ENCODE measurements around the gene AHDC1.
A peak's percentile ranks its signal among the peaks of the same experiment; 100 is the strongest.

Gene AHDC1

DNA sequence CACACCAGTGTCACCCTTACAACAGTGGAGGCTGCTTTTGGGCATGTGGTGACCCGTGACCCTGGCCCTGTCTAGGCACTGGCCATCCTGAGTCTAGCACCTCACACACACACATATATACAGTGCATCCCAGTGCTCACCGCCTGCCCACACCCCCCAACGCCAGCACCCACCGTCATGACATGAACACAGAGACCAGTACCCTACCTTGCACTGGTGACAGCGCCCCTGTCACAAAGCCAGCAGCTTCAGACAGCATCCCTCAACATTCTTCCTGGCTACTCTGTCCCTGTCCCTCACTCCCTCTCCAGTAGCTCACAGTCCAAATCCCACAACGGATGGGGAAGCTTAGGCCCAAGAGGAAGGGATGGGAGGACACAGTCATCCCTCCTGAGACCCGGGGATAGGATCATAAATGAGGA is 27.1 kb downstream of the AHDC1 start:
- no peak for DNase-seq (ENCODE audit: low read depth in 3 of 3)

GRCh38 chr1:27575840-27576331 is 28.1 kb downstream of the AHDC1 start:
- no peak for DNase-seq (ENCODE audit: low read depth in 3 of 3)

- no peak for DNase-seq (ENCODE audit: low read depth in 3 of 3)
These were observed 28.8 kb downstream of the AHDC1 start for GRCh38 chr1:27574871-27575831.

DNA sequence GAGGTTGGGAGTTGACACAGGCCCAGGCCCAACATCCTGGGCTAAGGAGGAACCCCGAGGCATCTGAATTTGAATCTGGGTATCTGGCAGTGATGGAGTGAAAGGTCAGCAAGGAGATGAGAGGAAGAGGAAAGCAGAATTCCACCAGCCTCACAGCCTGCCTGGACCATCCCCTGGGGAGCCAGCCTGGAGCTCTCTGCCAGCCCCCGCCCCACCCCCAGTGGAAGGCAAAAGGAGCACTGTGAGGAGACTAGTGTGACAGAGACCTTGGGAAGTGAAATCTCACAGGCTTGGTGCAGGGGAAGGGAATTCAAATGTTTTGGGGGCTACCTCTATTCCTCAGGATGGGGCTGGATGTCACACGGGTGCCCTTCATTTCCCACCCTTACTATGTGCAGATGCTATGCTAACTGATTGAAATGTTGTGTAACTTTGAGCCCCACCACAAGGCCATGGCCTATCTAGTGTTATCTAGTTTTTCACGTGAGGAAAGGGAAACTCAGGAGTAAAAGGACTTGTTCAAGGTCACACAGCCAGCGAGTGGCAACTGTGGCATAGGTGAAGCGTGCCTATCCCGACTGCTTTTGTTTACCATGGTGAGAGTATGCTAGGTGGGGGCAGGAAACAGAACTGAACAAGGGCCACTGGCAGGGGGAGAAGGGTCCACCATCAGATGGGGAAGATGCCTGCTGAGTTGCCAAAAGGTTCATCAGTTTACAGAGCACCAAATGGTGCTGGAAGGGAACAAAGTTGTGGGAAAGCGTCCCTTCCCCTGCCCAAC is 29.8 kb downstream of the AHDC1 start:
- DNase-seq (ENCODE audit: low read depth in 3 of 3) = no peak

GRCh38 chr1:27572679-27573426 is 31.1 kb downstream of the AHDC1 start:
- no peak for DNase-seq (ENCODE audit: low read depth in 3 of 3)

DNA sequence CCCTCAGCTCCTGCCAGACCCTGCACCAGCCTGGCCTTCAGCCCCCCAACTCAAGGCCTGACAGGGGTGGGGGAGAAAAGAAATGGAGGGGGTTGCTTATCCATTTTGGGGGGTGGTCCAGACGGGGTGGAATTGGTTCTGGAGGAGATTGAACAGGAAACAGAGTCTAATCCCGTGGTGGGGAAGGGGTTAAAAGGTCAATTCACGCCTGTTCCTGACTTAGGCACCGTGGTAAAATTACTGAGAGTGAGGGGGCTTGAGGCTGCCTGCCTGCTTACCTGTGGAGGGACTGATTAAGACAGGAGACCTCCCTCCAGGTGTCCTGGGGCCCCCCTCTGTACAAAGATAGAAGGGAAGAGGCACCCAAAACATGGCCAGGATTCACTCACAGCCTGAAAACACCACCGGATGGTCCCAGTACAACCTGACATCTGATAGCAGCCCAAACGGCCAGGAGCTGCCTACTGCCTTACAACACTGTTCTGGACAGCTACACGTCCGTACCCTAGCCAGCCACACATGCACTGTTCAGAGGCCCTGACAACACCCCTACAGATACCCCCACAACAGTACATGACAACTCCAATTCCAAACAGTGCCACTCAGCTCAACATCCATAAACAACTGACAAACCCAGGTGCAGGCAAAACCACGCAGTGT is 31.8 kb downstream of the AHDC1 start:
- DNase-seq (ENCODE audit: low read depth in 3 of 3) = no peak

GRCh38 chr1:27571439-27572018 is 32.4 kb downstream of the AHDC1 start:
- DNase-seq (ENCODE audit: low read depth in 3 of 3) = no peak

GRCh38 chr1:27570784-27571183 is 33.2 kb downstream of the AHDC1 start:
- DNase-seq (ENCODE audit: low read depth in 3 of 3) = no peak

GRCh38 chr1:27570356-27570755 is 33.6 kb downstream of the AHDC1 start:
- DNase-seq (ENCODE audit: low read depth in 3 of 3) = no peak

DNA sequence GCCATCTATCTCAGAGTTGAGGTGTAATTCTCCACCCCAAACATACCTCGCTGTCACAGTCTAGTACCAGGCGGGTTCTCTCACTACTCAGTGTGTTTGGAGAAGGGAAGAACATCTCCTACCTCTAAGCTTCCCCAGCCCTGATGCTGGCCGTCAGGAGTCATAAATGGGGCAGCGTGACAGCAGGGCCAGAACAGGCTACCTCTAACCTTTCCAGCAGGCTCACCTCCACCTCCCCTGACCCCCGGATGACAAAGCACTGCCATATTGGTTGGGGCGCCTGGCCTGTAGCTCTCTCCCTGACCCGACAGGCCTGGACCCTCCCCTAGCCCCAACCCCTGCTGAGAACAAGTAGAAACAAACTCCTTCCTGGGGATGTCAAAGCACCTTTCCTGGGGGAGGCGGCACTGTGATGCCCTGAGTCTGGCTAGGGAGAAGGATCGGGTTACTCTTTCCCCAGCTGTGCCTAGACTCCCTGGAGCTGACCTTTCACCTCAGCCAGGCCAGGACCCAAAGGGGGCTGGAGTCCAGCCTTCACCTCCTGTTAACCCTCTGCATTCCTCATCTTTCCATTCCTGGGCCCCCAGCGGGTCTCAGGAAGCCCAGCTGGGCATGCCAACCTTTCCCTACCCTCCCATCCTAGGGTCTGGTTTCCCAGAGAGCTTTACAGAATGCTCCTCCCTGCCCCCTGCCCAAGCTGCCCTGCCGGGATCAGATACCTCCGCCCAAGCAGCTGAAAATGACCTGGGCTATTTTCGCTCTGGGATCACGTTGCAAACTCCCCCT is 34.2 kb downstream of the AHDC1 start:
- no peak for DNase-seq (ENCODE audit: low read depth in 3 of 3)

DNA sequence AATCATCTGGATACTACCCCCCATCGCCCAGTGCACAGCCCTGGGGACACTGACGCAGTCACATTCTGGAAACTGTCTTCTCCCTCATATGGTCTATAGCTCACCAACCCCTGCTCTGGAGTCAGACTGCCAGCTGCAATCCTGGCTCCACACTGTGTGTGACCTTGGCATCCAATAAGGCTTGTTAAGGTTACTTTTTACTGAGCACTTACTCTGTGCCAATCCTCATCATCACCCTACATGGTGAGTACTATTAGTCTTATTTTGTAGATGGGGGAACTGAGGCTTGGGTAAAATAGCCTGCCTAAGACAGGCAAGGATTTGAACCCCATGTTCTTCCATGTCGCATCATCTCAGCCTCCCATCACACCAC is 34.9 kb downstream of the AHDC1 start:
- DNase-seq (ENCODE audit: low read depth in 3 of 3) = no peak

DNA sequence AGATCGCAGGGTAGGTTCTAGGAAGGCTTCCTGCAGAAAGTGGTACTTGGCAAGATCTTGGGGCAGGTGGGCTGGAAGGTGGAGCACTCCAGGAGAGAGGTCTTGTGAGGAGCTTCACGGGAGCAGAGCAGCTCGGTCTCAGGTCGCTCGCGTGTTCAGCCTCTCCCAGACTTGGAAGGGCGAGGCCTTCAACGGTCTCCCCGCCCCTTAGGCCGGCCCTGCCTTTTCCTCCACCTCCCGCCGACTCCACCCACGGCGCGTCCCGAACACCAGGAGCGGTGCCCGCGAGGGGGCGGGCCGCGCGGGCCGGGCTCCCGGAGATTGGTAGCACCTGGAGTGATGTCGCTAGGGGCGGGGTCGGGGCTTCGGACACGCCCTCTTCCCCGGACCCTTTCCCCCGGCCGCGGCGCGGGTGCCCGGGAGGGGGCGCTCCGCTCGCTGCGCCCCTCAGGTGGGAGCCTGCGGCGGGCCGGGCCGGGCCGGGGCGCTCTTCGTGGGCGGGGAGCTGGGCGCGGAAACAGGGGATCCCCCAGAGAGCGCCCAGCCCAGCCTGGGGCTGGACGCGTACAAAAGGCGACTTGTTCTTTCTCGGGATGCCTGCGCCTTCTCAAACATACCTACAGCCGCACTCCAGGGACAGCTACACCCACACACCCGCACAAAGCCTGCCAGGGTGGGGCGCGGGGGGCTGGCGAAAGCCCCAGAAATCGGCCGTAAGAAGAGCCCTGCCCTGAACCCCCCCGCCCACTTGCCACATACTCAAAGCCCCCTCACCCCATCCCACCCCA is 35.5 kb downstream of the AHDC1 start:
- DNase-seq (ENCODE audit: low read depth in 3 of 3) = peak; percentile 81 to 84 (median 83)

GRCh38 chr1:27567971-27568299 is 36.0 kb downstream of the AHDC1 start:
- no peak for DNase-seq (ENCODE audit: low read depth in 3 of 3)

DNA sequence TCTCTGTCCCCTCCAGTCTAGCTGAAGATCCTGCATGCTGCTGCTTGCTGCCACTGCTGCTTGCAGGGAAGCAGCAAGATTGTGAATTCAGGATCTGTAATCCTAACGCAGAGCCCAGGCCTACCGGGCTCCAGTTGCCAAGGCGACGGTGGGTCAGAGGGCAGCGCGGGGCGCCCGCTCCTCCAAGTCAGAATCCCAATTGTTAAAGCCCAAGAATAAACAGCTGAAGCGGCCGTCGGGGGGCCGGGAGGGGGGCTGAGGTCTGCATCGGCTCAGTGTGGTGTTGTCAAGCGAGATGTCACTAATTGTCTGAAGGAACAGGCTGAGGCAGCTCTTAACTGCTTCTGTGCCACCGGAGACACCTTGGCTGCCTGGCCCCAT is 36.8 kb downstream of the AHDC1 start:
- no peak for DNase-seq (ENCODE audit: low read depth in 3 of 3)

- no peak for DNase-seq (ENCODE audit: low read depth in 3 of 3)
These were observed 37.3 kb downstream of the AHDC1 start for GRCh38 chr1:27566462-27567145.

- DNase-seq (ENCODE audit: low read depth in 3 of 3) = no peak
These were observed 39.0 kb downstream of the AHDC1 start for GRCh38 chr1:27564710-27565649.

GRCh38 chr1:27563591-27564471 is 40.1 kb downstream of the AHDC1 start:
- DNase-seq (ENCODE audit: low read depth in 3 of 3) = no peak
